HepG2 (cell line): Measurements from ENCODE around the gene SNX10. TPM values are rescaled to one million over a fixed set of nuclear protein-coding genes. Genes with fewer than 3 reads are reported as not detected.

Experiments
- ATAC-seq: fragments of 200-7000 bp; cut with Tn5 transposase; 3 replicates; pipeline ENCODE4 v1.9.1; 2020; ENCODE audit warnings: mild to moderate bottlenecking, moderate library complexity
- BruUV-seq: library from RNA; stranded (reverse); fragments of 400-500 nt; replicated peaks from 2 replicates; lab custom pipeline; 2021; lab: Mats Ljungman, UMichigan
- CTCF ChIA-PET: fragments of 300-600 bp; formaldehyde crosslinking; extraction: SDS; loops from one replicate; lab custom pipeline; 2021; ENCODE audit warnings: low total read pairs, inconsistent platforms, low intra/inter-chr PET ratio; lab: Yijun Ruan, JAX
- POLR2A ChIA-PET: fragments of 350-600 bp; sonication (Branson Sonifier 250); formaldehyde crosslinking; loops from one replicate; lab custom pipeline; 2020; ENCODE audit warnings: antibody characterized with exemption, inconsistent platforms; lab: Yijun Ruan, JAX
- DNase-seq: peaks from one replicate; pipeline ENCODE4 v3.0.0-alpha.2; 2015; ENCODE audit warnings: low spot score
- FAIRE-seq: peaks from 3 replicates; lab custom pipeline; 2011; peaks lifted over from hg19 to GRCh38; lab: Jason Lieb, UNC
- H2AFZ ChIP-seq: one replicate; pipeline ENCODE4 v1.6.1; 2011; ENCODE audit warnings: low read length, inconsistent platforms
- H3K27ac ChIP-seq: fragments of 300-600 bp; 3 replicates; pipeline ENCODE4 v1.8.0; 2011; ENCODE audit warnings: mixed run types, mild to moderate bottlenecking, mixed read lengths, low read length, inconsistent platforms; ENCODE audit not compliant: insufficient read depth; ENCODE audit errors: extremely low read length
- H3K27me3 ChIP-seq, 2 experiments: fragments of 200-600 bp in 1 of 2; 2 replicates in 1 of 2; 3 replicates in 1 of 2; pipeline versions ENCODE4 v1.6.0 to v1.8.0; 2011; ENCODE audit warnings: low read length in 2 of 2, mild to moderate bottlenecking in 2 of 2, moderate library complexity in 2 of 2, inconsistent platforms in 1 of 2; ENCODE audit not compliant: insufficient read depth in 2 of 2, control insufficient read depth in 1 of 2
- H3K36me3 ChIP-seq, 2 experiments: fragments of 200-600 bp in 1 of 2; replicated peaks in 1 of 2; 2 replicates in 1 of 2; 3 replicates in 1 of 2; pipeline versions ENCODE4 v1.5.1 to v1.8.0; 2011; ENCODE audit warnings: low read length in 2 of 2, inconsistent platforms in 1 of 2; ENCODE audit not compliant: insufficient read depth in 2 of 2, control insufficient read depth in 1 of 2
- H3K4me1 ChIP-seq: 2 replicates; pipeline ENCODE4 v1.5.1; 2012; ENCODE audit warnings: low read length, inconsistent platforms; ENCODE audit not compliant: insufficient read depth
- H3K4me2 ChIP-seq: 2 replicates; pipeline ENCODE4 v1.6.0; 2011; ENCODE audit warnings: low read depth, low read length, inconsistent platforms
- H3K4me3 ChIP-seq, 3 experiments: fragments of 200-600 bp in 1 of 3; sonication (generic), shearing (Covaris generic) in 1 of 3; replicated peaks in 1 of 3; 2 replicates each; pipeline ENCODE4 v1.5.1; 2011 to 2016; ENCODE audit warnings: low read length in 3 of 3, inconsistent platforms in 2 of 3, low read depth in 2 of 3, mild to moderate bottlenecking in 2 of 3, control low read depth in 1 of 3, mixed read lengths in 1 of 3; ENCODE audit not compliant: insufficient read depth in 1 of 3
- H3K79me2 ChIP-seq: one replicate; pipeline ENCODE4 v1.6.1; 2011; ENCODE audit warnings: low read length, inconsistent platforms; ENCODE audit not compliant: insufficient read depth
- H3K9ac ChIP-seq: 2 replicates; pipeline ENCODE4 v1.6.0; 2011; ENCODE audit warnings: mild to moderate bottlenecking, low read depth, low read length, inconsistent platforms; ENCODE audit not compliant: insufficient read depth
- H3K9me3 ChIP-seq: 2 replicates; pipeline ENCODE4 v1.5.1; 2012; ENCODE audit warnings: mild to moderate bottlenecking, low read length
- H4K20me1 ChIP-seq: 2 replicates; pipeline ENCODE4 v1.6.0; 2011; ENCODE audit warnings: inconsistent platforms, mild to moderate bottlenecking, low read length, moderate library complexity; ENCODE audit not compliant: insufficient read depth
- FOSL1 ChIP-seq: sonication (generic); formaldehyde crosslinking; IDR thresholded peaks from 2 replicates; pipeline ENCODE4 v1.9.0; 2021; ENCODE audit warnings: missing genetic modification reagents, borderline replicate concordance
- KDM1A ChIP-seq: IDR thresholded peaks from 2 replicates; pipeline ENCODE4 v1.6.1; 2016; ENCODE audit warnings: missing compliant biosample characterization
- MIER3 ChIP-seq: IDR thresholded peaks from 2 replicates; pipeline ENCODE4 v1.6.1; 2016; ENCODE audit warnings: missing compliant biosample characterization, borderline replicate concordance
- NR2F2 ChIP-seq: IDR thresholded peaks from 2 replicates; pipeline ENCODE4 v1.6.1; 2012; ENCODE audit warnings: low read depth, inconsistent platforms, borderline replicate concordance
- PRDM10 ChIP-seq: sonication (generic); formaldehyde crosslinking; IDR thresholded peaks from 2 replicates; pipeline ENCODE4 v1.4.0; 2020; ENCODE audit warnings: low read depth, missing genetic modification reagents
- RXRB ChIP-seq: IDR thresholded peaks from 2 replicates; pipeline ENCODE4 v1.6.1; 2016; ENCODE audit warnings: borderline replicate concordance, missing genetic modification reagents, missing compliant biosample characterization
- TOPORS ChIP-seq: sonication (generic); formaldehyde crosslinking; IDR thresholded peaks from 2 replicates; pipeline ENCODE4 v1.8.0; 2023; ENCODE audit warnings: mild to moderate bottlenecking, missing genetic modification reagents
- ZNF674 ChIP-seq: sonication (generic); formaldehyde crosslinking; IDR thresholded peaks from 2 replicates; pipeline ENCODE4 v1.5.0; 2020; ENCODE audit warnings: low read depth, mild to moderate bottlenecking, missing genetic modification reagents
- WGBS: methylation state at CpG from one replicate; pipeline ENCODE4 v1.1.6; 2017; ENCODE audit warnings: low lambda C conversion rate; 5-methylcytosine and 5-hydroxymethylcytosine counted together
- in situ Hi-C: cut with HindIII; loops from 2 replicates; pipeline ENCODE4 v1.10.0; 2017; ENCODE audit warnings: low pct_unique_long_range_greater_than_20kb; ENCODE audit not compliant: extremely low pct_ligation_motif_present
- intact Hi-C: fragments of 100-400 bp; cut with micrococcal nuclease; formaldehyde crosslinking; loops from one replicate; pipeline ENCODE4 v1.10.0; 2022; ENCODE audit not compliant: unreplicated experiment
- polyA plus RNA-seq, 8 experiments: library from polyadenylated mRNA; depleted of rRNA in 3 of 8; stranded (reverse) in 7 of 8; unstranded in 1 of 8; fragments of >200 nt; fragmentation: Illumina TruSeq in 4 of 8; extraction: Trizol in 4 of 8; gene quantifications; 2 replicates each; pipeline versions ENCODE4 v1.2.1 to v1.2.3, GENCODE V29; 2011 to 2016; ENCODE audit warnings: low read depth in 4 of 8, missing spikeins in 1 of 8, mixed read lengths in 1 of 8; ENCODE audit not compliant: insufficient read depth in 1 of 8
- total RNA-seq, 5 experiments: library from RNA; depleted of rRNA; stranded (reverse); fragments of >200 nt; fragmentation: Illumina TruSeq; extraction: Trizol; gene quantifications; 2 replicates each; pipeline ENCODE4 v1.2.3, GENCODE V29; 2016; ENCODE audit warnings: low read depth in 1 of 5
- TF ChIP-seq, protein P1 (sequence below): sonication (generic); formaldehyde crosslinking; IDR thresholded peaks from 2 replicates; pipeline ENCODE4 v1.9.0; 2021; ENCODE audit warnings: missing genetic modification reagents, mild to moderate bottlenecking, borderline replicate concordance
- TF ChIP-seq, protein P2 (sequence below), 2 experiments: fragments of 450-650 bp in 1 of 2; sonication (generic) in 1 of 2; formaldehyde crosslinking in 1 of 2; IDR thresholded peaks; 2 replicates each; pipeline versions ENCODE4 v1.6.1 to v1.8.0; 2016 to 2022; ENCODE audit warnings: antibody characterized with exemption in 1 of 2, mild to moderate bottlenecking in 1 of 2, missing genetic modification reagents in 1 of 2

Gene SNX10
- total and polyA plus RNA-seq, 2 of the 13 experiments (the other 11 are each of a cell fraction or from before 2014, with no cell fraction given): 26.0 to 27.6 TPM

DNA sequence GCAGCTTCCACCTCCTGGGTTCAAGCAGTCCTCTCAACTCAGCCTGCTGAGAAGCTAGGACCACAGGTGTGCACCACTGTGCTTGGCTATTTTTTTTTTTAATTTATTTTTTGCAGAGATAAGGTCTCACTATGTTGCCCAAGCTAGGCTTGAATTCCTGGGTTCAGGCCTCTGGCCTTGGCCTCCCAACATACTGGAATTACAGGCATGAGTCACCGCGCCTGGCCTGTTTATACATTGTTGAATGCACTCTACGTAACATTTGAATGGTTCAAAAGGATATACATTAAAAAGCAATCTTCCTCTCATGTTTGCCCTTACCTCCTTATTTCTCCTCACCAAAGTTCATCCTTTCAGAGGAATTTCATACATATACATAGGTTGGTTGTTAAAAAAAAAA lies 7.2 kb upstream of the SNX10 start:
- peak; percentile 71 for DNase-seq
- intact Hi-C loops (no loop called here), in situ Hi-C loops (loop anchor here (25.0 kb wide), 1 partner anchor 397 kb away; no protein-coding TSS in a partner anchor)
- Histone ChIP-seq H3K9ac (no peak overlapping the region), H3K4me3 (no peak overlapping the region; a peak in 1 of 6 replicates), H4K20me1 (no peaks in the 10 kb centered on the region), H3K9me3 (no peaks in the 10 kb centered on the region), H3K4me2 (peak overlapping the region; percentile 40; the same call in 1 of the 2 replicates), H3K36me3 (no peaks in the 10 kb centered on the region), H3K27me3 (no peaks in the 10 kb centered on the region), H3K4me1 (peaks cover 32% of the 10 kb centered on the region), H3K27ac (no peak overlapping the region), H3K79me2 (no peaks in the 10 kb centered on the region), H2AFZ (no peak overlapping the region)
- CTCF ChIA-PET: no interaction called here
- WGBS: 3% methylated on average over 3 of the region's 3 CpGs
- peak; percentile 78 for ATAC-seq
- no peak for FAIRE-seq
- no TSS peak for BruUV-seq
- POLR2A ChIA-PET: interaction anchor here (1.7 kb wide), 1 partner anchor 83 kb away, joined by 5 read pairs; the partner anchor contains the start of gene CBX3
- TF ChIP-seq MIER3: 0 out of 2 replicates have a peak, but pooled peaks have one; percentile 8
- peak; percentile 77; the same call in 1 of the 2 replicates for TF ChIP-seq FOSL1 (CRISPR knock-in tag)
- TF ChIP-seq, protein P1, sequence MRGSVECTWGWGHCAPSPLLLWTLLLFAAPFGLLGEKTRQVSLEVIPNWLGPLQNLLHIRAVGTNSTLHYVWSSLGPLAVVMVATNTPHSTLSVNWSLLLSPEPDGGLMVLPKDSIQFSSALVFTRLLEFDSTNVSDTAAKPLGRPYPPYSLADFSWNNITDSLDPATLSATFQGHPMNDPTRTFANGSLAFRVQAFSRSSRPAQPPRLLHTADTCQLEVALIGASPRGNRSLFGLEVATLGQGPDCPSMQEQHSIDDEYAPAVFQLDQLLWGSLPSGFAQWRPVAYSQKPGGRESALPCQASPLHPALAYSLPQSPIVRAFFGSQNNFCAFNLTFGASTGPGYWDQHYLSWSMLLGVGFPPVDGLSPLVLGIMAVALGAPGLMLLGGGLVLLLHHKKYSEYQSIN: no peak
- no peak for TF ChIP-seq TOPORS
- TF ChIP-seq, protein P2, sequence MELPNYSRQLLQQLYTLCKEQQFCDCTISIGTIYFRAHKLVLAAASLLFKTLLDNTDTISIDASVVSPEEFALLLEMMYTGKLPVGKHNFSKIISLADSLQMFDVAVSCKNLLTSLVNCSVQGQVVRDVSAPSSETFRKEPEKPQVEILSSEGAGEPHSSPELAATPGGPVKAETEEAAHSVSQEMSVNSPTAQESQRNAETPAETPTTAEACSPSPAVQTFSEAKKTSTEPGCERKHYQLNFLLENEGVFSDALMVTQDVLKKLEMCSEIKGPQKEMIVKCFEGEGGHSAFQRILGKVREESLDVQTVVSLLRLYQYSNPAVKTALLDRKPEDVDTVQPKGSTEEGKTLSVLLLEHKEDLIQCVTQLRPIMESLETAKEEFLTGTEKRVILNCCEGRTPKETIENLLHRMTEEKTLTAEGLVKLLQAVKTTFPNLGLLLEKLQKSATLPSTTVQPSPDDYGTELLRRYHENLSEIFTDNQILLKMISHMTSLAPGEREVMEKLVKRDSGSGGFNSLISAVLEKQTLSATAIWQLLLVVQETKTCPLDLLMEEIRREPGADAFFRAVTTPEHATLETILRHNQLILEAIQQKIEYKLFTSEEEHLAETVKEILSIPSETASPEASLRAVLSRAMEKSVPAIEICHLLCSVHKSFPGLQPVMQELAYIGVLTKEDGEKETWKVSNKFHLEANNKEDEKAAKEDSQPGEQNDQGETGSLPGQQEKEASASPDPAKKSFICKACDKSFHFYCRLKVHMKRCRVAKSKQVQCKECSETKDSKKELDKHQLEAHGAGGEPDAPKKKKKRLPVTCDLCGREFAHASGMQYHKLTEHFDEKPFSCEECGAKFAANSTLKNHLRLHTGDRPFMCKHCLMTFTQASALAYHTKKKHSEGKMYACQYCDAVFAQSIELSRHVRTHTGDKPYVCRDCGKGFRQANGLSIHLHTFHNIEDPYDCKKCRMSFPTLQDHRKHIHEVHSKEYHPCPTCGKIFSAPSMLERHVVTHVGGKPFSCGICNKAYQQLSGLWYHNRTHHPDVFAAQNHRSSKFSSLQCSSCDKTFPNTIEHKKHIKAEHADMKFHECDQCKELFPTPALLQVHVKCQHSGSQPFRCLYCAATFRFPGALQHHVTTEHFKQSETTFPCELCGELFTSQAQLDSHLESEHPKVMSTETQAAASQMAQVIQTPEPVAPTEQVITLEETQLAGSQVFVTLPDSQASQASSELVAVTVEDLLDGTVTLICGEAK (IDR thresholded peaks at IDR 0.05): no peak
- TF ChIP-seq, protein P2 (CRISPR knock-in tag; IDR thresholded peaks at IDR 0.05): no peak
- TF ChIP-seq RXRB (CRISPR knock-in tag): peak; percentile 21; the same call in 1 of the 2 replicates
- TF ChIP-seq ZNF674 (CRISPR knock-in tag): no peak
- TF ChIP-seq NR2F2: no peak
- TF ChIP-seq KDM1A (CRISPR knock-in tag): no peak
- no peak for TF ChIP-seq PRDM10 (CRISPR knock-in tag)
